HG03135 (cell line): ENCODE results near the gene MT1A.

ENCODE experiments used
- ATAC-seq: cut with Tn5 transposase; IDR thresholded peaks from one replicate; pipeline ENCODE4 v1.9.1; 2021; ENCODE audit warnings: mild to moderate bottlenecking, moderate library complexity; ENCODE audit not compliant: unreplicated experiment

Gene MT1A

DNA sequence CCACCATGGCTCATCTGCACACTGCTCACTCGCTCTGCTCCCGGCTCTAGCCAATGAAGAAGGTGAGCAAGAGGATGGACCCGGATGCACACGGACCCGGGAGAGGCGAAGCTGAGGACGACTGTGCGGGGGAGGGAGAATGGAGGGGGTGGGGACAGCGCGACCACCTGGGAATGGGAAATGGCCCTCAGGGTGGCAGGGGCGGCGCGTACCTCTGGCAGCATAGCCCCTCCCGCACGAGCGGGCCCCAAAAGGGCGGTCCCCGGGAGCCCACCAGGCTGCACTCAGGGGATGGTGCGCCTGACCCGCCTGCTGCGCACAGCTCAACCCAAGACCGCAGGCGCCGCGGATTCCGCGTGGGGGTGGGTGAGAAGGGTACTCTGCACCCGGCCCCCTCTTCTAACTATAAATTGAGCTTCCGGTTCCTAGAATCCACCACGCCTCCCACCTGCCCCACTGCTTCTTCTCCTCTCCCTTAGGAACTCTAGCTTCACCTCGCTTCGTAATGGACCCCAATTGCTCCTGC is 37.3 kb downstream of the MT1A start:
- no peak for ATAC-seq

DNA sequence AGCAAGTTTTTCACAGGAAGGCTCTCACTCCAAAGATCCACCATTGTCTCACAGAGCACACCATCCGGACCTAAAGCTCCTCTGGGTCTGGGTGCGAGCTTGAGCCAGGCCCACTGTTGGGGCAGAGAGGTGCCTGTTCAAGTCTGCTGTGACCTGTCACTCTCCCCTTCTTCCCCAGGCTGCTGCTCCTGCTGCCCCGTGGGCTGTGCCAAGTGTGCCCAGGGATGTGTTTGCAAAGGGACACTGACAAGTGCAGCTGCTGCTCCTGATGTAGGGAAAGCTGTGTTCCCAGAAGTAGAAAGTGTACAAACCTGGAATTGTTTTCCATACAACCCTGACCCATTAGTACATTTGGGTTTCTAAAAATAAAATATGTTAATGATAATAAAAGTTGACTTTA is 39.0 kb downstream of the MT1A start:
- no peak for ATAC-seq

DNA sequence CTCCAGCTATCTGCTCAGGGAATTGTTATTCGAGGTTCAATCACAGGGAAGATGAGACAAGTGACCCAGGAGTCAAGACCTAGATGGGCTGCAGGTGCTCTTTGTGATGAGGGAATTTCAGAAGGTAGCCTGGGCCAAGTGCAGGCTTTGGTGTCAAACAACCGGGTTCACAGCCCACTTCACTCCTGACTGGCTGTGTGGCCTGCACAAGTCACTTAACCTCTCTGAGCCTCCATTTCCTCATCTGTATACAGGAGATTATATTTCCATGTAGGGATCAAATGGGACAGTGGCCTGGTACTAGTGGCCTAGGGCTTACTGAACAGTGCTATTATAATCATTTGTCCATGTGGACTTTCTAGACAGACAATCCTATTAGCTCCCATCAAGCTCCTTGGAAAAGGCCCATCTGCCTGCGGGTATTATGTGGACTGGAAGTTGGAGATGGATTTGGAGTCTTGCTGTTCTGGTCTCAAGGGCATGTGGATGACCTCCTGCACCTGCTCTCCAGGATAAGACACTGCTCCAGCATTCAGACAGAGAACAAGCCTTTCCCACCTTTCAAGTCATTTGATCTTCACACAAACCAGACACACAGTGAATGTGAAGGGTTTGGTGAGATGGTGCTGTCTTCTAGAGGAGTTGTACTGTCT is 40.7 kb downstream of the MT1A start:
- no peak for ATAC-seq

DNA sequence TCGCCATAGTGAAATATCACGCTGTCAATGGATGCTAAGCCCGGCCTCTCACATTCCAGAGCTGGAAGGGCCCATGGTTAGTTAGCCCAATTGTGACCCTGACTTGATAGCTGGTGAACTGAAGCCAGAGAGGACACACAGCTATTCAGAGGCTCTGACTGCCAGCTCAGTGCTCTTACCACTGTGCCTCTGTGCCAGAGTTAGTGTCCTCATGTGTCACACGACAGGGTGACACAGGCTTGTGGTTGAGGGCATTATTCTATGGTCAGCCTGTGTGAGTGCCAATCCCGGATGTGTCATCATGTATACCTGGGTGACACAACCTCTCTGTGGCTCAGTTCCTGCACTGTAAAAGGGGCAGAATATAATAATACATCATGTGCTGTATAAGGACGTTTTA is 41.4 kb downstream of the MT1A start:
- ATAC-seq = no peak

DNA sequence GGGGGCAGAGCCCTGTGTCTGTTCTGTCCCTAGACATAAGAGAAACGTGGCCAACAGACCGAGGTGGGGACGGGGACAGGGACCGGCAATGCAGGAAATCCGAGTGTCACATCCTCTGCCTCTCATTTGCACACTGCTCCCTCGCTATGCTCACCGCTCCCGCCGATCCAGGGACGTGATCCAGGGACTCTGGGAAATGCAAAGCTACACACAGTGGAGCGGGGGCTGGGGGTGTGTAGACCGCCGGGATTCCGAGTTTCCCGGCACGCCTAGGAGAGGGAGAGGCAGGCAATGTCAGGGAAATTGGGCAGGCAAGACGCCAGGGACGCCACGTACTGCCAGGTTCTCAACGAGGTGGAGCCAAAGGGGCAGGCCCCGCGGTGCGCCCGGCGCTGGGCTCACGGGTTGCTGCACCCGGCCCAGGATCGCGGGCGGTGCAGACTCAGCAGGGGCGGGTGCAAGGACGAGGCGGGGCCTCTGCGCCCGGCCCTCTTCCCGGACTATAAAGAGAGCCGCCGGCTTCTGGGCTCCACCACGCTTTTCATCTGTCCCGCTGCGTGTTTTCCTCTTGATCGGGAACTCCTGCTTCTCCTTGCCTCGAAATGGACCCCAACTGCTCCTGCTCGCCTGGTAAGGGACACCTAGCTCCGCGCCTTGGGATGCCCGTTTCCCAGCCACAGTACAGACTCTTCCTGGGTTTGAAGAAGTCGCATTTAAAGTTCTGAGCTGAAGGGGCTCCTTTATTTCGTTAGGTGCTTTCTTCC is 43.7 kb downstream of the MT1A start, which contains the start of gene MT1X:
Gene MT1X, plus strand, starts transcription at position 532 of the 764 bp plus-strand sequence. Its CDS starts 71 bp downstream, at position 603.
- peak; percentile 98 for ATAC-seq

DNA sequence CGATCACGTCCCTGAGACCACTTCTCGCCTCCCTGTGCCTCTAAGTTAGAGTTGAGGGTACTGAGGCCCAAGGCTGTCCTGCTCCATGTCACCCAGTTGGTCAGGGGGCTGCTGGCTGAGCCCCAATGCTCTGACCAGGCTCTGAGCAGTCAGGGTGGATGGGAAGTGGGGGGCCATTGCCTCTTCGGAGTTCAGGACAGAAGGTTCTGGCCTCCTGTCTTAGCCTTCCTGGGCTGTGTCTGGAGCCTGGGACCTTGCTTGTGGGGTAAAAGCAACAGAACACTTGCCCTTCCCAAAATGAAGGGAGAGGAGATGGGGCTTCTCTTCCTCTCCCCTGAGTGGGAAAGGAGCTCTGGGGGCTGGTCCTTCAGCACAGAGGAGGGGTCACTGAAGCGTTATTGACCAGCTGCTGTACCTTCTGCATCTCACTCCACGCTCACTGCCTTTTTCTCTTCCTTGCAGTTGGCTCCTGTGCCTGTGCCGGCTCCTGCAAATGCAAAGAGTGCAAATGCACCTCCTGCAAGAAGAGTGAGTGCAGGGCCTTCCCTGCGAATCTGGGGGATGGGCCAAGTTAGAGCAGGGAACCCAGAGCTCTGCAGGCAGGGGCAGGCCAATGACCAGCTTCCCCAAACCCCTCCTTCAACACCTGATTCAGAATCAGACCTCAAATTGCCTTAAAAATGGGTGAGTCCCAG is 44.4 kb downstream of the MT1A start:
- peak; percentile 12 for ATAC-seq

DNA sequence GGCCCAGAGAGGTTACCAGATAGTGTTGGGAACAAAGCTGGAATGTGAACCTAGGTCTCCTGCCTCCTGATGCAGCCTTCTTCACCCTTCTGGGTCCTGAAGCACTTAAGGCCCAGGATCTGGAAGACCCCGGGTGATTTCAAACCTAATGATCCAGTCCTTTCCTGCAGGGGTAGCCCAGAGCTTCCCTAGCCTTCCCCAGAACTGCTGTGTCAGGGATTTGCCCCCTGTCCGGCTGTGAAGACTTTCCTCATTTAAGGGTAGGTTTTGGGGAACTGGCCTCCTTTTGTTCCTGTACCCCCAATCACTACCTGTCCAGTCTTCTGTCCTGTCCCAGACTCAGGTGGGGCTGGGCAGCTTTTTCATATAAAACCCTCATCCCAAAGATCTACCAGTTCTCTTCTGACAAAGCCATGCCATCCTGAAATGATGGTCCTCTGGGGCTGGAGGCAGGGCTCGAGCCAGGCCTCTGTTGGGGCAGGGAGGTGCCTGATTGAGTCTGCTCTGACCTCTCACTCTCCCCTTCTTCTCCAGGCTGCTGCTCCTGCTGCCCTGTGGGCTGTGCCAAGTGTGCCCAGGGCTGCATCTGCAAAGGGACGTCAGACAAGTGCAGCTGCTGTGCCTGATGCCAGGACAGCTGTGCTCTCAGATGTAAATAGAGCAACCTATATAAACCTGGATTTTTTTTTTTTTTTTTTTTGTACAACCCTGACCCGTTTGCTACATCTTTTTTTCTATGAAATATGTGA is 45.1 kb downstream of the MT1A start:
- no peak for ATAC-seq

DNA sequence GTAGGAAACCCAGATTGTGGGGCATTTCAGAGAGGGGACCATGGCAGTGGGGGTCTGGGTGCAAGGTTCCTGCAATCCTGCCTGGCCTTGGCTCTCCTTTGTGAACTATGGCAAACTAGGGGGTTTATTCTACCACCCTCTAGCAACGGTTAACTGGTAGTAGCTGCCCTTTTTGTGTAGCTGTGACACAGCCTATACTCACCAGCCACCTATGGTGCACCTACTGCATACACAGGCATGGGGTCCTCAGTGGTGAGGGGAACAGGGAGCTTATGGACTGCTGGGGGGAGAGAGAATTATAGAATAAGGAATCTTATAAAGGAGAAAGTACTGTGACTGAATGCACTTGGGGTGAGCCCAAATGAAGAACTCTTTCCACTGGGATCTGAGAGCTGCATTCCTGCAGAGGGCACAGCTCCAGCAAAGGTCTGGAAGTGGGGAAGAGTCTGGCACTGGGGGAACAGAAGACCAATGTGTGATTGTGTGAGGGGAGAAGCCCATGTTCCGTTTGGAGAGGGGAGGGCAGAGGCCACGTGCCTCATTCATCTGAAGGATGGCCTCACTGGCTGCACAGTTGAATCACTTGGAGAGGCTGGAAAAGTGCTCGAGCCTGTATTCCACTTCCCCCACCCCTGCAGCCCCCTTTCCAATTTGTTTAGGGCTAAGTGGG is 45.9 kb downstream of the MT1A start:
- no peak for ATAC-seq

DNA sequence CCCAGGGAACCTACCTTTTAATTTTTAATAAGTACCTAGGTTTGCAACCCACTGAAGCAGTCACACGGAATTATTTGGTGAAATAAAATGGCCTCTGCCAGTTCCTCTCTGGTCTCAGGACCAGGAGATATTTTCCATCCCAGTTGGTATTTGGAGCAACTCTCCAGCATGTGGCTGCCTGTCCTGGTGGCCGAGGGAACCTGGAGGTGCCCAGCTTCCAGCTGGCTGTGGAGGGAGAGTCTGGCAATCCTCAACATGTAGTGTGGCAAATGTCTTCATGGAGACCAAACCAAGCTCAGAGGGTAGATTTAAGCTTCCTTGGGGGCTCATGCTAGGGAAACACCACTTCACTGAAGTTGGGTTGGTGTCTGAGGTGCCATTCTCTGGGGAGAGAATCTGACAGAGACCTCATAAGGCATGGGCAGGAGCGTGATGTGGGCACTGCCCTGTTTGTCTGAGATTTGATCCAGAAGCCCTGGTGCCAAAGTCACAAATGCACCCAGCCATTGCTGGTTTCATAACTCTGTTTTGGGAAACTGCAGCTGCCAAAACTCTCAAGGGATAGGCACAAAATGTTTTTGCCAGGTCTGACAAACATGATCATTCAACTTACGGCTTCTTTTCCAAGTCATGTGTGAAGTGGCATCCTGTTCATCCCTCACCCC is 46.6 kb downstream of the MT1A start:
- ATAC-seq = no peak

DNA sequence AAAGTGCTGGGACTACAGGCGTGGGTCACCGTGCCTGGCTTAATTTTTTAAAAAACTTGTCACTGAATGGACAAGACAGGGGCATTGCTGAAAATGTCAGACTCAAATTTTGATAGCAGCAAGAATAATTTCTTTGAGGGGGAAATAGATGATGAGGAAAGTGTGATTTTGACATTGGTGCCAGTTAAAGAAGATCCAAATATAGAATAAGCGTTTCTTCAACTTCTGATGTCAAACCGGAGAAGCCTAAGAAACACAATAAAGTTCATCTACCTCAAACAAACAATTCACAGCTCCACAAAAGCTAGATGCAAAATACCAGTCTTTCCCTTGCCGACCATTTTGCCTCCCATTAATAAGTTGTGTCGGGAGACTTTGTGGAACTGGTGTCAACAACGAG is 48.3 kb downstream of the MT1A start:
- no peak for ATAC-seq

DNA sequence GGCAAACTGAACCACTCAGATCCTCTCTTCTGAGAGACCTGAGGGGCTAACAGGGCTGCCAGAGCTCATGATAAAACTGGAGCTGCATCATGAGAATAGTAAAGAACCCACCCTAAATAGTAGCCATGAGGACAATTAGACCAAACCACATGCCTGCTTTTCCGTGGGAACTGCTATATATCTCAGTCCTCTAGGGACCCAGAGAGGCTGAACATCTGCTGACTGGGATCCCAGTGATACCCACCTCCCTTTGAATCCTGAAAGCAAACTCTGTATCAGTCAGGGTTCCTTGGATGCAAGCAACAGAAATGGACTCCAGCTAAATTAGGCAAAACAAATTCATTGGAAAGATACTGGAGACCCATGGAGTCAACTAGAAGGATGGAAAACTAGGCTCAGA is 50.3 kb downstream of the MT1A start:
- no peak for ATAC-seq

DNA sequence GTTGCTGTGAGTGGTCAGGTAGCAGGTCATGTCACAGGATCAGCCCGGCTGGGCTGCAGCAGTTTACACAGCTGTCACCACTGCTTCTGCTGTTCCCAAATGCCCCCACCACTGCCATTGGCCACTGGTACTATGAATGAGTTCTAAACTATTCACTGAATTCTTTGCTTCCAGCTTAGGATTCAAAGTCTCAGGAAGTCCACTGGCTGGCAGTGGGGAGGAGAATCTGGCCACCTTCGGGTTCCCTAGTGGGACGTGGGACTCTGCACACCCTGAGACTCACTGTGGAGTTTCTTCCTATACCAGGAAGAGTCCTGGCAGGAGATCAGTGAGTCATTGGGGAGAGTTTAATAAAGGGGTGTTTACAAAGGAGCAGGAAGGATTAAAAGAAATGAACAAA is 50.7 kb downstream of the MT1A start:
- ATAC-seq = no peak
